HUES6 (cell line): ENCODE data around the gene GEMIN8.

Experiments
- H3K27ac ChIP-seq: 2 replicates; pipeline ENCODE4 v1.7.0; 2013; ENCODE audit warnings: low read depth, mild to moderate bottlenecking, low read length, inconsistent platforms
- H3K27me3 ChIP-seq: 2 replicates; pipeline ENCODE4 v1.6.1; 2013; ENCODE audit warnings: low read length; ENCODE audit not compliant: control insufficient read depth, insufficient read depth
- H3K36me3 ChIP-seq: 2 replicates; pipeline ENCODE4 v1.6.1; 2013; ENCODE audit warnings: low read length; ENCODE audit not compliant: control insufficient read depth, insufficient read depth
- H3K4me1 ChIP-seq: 2 replicates; pipeline ENCODE4 v1.6.1; 2013; ENCODE audit warnings: low read length; ENCODE audit not compliant: control insufficient read depth, insufficient read depth
- H3K4me3 ChIP-seq: 2 replicates; pipeline ENCODE4 v1.5.1; 2013; ENCODE audit warnings: low read depth, low read length
- H3K9ac ChIP-seq: one replicate; pipeline ENCODE4 v1.6.1; 2013; ENCODE audit warnings: mild to moderate bottlenecking, low read length
- H3K9me3 ChIP-seq: 2 replicates; pipeline ENCODE4 v1.6.1; 2013; ENCODE audit warnings: low read depth, low read length; ENCODE audit not compliant: control insufficient read depth, insufficient read depth

GEMIN8 gene

DNA sequence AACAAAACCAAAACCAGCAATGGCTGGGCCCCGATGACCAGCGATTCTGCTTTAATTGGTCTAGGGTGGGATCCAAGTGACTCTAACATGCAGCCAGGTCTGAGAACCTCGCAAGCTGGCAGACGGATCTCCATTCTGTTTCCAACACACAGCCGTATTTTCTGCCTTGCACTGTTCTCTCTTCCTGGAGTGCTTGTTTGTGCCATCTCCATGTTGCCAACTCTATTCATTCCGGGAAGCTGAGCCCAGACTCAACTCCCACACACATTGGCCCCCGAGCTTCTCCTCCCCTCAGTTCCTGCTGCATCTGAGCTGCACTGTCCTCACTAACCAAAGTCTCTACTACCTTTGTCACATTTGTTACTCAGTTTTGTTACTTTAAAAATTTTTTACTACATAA, 35.6 kb downstream of the GEMIN8 start:
- Histone ChIP-seq H3K27me3 (peaks cover 5% of the 10 kb centered on the region; the same call in 1 of the 2 replicates), H3K4me1 (0 out of 2 replicates have a peak, but pooled peaks cover 2% of the 10 kb centered on the region), H3K27ac (no peak overlapping the region), H3K9me3 (no peaks in the 10 kb centered on the region), H3K4me3 (no peak overlapping the region), H3K36me3 (no peaks in the 10 kb centered on the region), H3K9ac (no peak overlapping the region)

DNA sequence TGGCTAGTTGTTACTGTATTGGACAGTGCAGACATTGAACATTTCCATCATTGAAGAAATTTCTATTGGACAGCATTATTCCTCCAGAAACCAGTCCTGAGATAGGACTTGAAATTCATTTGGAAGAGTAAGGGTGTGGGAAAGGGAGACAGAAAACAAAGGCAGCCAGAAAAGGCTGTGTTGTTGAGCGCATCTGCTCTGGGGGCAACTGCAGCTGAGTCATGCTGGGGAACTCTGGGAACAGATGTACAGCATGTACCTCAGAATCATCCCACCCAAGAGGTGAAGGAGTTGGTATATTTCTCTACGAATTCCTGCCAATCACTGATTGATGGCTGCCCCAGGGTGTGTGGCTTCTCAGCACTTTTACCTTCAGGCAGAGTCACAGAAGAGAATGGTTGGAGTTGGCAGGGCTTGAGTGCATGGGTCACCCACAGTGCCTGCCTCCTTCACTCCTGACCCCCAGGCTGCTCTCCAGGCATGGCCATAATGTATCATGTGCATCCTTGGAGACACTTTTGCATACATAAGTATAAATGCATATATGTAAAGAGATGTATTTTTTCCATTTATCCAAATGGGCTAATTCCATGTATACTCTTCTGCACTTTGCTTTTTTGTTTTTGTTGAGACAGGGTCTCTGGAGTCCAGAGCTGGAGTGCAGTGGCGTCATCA, 39.4 kb downstream of the GEMIN8 start:
- Histone ChIP-seq H3K27me3 (peaks cover 4% of the 10 kb centered on the region; the same call in 1 of the 2 replicates), H3K9me3 (no peaks in the 10 kb centered on the region), H3K27ac (no peak overlapping the region), H3K4me3 (no peak overlapping the region), H3K36me3 (no peaks in the 10 kb centered on the region), H3K9ac (no peak overlapping the region), H3K4me1 (0 out of 2 replicates have a peak, but pooled peaks cover 2% of the 10 kb centered on the region)

DNA sequence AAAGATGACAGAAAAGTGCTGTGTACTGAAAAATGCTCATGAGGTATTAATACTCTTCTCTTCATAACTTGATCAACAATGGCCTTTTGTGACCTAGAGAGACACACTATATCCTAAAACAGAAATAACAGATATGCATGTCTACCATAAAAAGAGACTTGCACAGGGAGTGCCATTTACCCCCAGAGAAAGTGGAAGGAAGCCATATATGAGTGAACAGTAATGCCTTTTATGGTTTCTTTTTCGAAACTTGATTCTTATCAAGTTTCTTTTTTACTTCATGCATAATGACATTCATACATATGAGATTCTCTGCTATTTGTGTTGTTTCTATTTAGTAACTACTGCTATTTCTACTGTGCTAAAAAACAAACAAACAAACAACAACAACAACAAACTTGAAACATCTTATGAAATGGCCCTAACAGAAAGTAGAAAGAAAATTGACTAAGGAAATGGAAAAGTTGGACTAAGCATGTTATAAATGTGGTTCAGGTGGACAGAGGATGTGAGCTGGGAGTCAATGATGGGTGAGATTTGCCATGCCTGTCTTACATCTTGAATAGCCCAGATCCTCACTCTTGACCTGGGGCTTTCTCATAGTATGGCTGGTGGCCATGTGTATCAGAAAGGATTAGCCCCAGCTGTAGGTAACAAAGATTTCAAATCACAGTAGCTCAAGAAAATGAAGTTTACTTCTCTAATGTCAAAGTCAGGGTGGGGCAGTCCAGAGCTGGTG, 43.8 kb downstream of the GEMIN8 start:
- Histone ChIP-seq H3K9ac (no peak overlapping the region), H3K36me3 (no peaks in the 10 kb centered on the region), H3K27me3 (no peaks in the 10 kb centered on the region; the same call in 1 of the 2 replicates), H3K27ac (no peak overlapping the region), H3K4me1 (peaks cover 14% of the 10 kb centered on the region; the same call in 1 of the 2 replicates), H3K9me3 (peaks cover 2% of the 10 kb centered on the region; the same call in 1 of the 2 replicates), H3K4me3 (no peak overlapping the region)

DNA sequence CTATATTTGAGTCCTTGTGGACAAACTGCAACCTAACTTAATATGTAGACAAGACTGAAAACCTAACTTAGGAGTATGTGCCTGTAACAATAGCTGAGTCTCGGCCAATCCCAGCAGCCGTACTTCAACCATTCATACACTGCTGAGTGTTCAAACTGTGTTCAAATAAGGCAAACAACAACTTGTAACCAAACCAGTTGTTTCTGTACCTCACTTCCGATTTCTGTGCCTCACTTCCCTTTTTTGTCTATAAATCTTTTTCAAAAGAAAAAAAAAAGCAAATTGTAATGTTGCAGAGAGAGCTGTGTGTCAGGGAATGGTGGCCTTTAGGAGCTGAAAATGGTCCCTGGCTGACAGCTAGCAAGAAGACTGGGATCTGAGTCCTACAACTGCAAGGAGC, 46.0 kb downstream of the GEMIN8 start:
- Histone ChIP-seq H3K4me3 (no peak overlapping the region), H3K36me3 (no peaks in the 10 kb centered on the region), H3K4me1 (peaks cover 13% of the 10 kb centered on the region; the same call in 1 of the 2 replicates), H3K27me3 (no peaks in the 10 kb centered on the region; the same call in 1 of the 2 replicates), H3K27ac (no peak overlapping the region), H3K9me3 (peaks cover 2% of the 10 kb centered on the region; the same call in 1 of the 2 replicates), H3K9ac (no peak overlapping the region)

DNA sequence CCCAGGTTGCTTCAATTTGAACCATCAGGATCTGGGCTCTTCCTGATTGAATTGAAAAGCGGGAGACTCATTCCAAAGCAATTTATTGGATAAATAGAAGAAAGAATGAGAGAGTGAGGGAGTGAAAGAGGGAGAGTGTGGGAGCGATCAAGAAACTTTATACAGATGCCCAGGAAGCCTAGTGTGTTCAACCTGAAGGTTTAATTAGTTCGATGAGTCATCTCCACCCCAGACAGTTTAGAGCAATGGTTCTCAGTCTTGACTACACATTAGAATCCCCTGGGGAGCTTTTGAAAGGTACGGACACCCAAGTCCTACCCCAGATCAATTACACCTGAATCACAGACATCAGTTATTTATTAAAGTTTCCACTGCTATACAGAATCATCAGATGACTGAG, 61.5 kb downstream of the GEMIN8 start:
- no peaks in the 10 kb centered on the region for H3K36me3 ChIP-seq
- no peak overlapping the region for H3K27ac ChIP-seq
- H3K4me1 ChIP-seq: no peaks in the 10 kb centered on the region
- H3K4me3 ChIP-seq: no peak overlapping the region
- H3K27me3 ChIP-seq: no peaks in the 10 kb centered on the region; the same call in 1 of the 2 replicates
- H3K9me3 ChIP-seq: no peaks in the 10 kb centered on the region
- H3K9ac ChIP-seq: no peak overlapping the region

DNA sequence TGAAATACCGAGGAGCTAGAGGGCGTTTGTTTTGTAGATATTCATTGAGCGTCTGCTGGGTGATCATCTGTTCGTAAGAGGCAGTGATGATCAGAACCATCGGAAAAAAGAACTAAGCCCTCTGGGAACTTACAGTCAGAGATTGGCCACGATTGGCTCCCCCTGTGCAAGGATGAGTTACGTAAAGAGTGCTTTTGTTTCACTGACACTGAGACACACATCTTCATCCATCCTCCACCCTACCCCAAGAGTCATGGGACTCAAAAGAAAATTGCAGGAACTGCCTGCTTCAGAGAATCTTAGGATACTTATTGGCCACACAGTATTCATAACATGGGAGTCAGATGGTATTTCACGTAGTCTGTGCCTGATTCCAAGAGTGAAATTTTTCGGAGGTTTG, 62.1 kb downstream of the GEMIN8 start:
- Histone ChIP-seq H3K4me1 (no peaks in the 10 kb centered on the region), H3K36me3 (no peaks in the 10 kb centered on the region), H3K9ac (no peak overlapping the region), H3K9me3 (no peaks in the 10 kb centered on the region), H3K27me3 (no peaks in the 10 kb centered on the region; the same call in 1 of the 2 replicates), H3K27ac (no peak overlapping the region), H3K4me3 (no peak overlapping the region)

DNA sequence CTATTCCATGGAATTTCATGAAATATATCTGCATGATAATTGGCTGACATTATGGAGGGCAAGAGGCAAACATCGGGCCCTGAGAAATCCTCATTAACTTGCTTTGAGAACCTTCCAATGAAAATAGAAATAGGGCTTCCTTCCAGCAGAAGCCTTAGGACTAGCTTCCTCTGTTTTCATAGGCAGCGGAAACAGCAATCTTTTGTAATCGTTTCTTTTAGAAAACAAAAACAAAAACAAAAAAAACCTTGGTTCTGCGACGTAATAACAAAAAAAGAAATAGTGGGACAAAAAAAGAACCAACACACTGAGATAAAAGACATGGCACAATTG, 62.9 kb downstream of the GEMIN8 start:
- no peak overlapping the region for H3K27ac ChIP-seq
- H3K9me3 ChIP-seq: no peaks in the 10 kb centered on the region
- no peaks in the 10 kb centered on the region for H3K36me3 ChIP-seq
- no peaks in the 10 kb centered on the region for H3K4me1 ChIP-seq
- H3K9ac ChIP-seq: no peak overlapping the region
- no peak overlapping the region for H3K4me3 ChIP-seq
- H3K27me3 ChIP-seq: no peaks in the 10 kb centered on the region; the same call in 1 of the 2 replicates

DNA sequence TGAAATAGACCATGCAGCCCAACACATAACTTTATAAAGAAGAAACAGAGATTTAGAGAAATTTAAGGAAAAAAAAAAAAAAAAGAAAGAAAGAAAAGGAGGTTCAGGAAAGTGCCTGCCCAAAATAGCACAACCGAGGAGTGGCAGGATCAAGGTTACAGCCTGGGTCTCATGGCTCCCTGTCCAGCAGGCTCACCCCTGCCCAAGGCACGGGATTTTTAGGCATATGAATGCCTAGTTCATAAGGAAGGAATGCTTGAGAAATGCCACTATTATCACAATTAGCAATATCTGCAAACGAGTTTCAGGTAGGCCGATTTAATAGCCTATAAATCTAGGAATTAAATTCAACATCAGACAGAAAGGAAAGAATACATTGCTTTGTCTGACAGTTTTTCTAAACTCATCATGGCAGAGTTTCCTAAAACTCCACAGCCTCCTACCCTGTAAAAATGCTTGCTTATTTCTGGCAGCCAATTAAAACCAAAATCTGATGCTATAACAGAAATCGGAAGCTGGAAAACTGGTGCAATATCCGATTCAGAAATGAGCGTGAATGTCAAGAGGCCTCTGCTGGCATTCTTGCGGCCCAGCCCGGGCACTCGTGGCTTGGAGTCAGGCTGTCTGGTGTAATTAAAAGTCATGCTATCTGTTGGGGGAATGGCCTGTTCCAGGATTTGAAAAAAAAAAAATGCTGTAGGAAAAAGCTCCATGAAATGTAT, 63.5 kb downstream of the GEMIN8 start:
- Histone ChIP-seq H3K36me3 (no peaks in the 10 kb centered on the region), H3K9me3 (no peaks in the 10 kb centered on the region), H3K4me3 (no peak overlapping the region), H3K27me3 (no peaks in the 10 kb centered on the region; the same call in 1 of the 2 replicates), H3K4me1 (no peaks in the 10 kb centered on the region), H3K27ac (no peak overlapping the region), H3K9ac (no peak overlapping the region)

DNA sequence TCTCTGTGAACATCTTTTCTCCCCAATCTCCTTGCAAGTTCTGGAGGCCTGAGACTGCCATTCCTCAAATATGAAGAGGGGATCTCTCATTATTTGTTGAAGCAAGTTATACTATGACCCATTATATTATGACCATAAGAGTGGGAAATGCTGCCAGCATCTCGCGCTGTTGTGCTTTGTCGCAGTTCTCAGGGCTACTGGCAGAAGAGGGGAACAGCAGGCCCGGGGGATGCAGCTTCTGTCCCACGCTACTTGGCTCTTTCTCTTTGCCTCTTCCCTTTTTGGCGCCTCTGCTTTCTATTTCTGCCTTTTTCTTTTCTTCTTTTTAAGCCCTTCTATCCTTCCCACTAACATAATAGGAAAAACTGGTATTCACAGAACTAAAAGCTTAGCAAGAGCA, 64.2 kb downstream of the GEMIN8 start:
- H3K9ac ChIP-seq: no peak overlapping the region
- H3K36me3 ChIP-seq: no peaks in the 10 kb centered on the region
- H3K27ac ChIP-seq: no peak overlapping the region
- no peaks in the 10 kb centered on the region for H3K4me1 ChIP-seq
- H3K27me3 ChIP-seq: no peaks in the 10 kb centered on the region; the same call in 1 of the 2 replicates
- no peaks in the 10 kb centered on the region for H3K9me3 ChIP-seq
- no peak overlapping the region for H3K4me3 ChIP-seq

DNA sequence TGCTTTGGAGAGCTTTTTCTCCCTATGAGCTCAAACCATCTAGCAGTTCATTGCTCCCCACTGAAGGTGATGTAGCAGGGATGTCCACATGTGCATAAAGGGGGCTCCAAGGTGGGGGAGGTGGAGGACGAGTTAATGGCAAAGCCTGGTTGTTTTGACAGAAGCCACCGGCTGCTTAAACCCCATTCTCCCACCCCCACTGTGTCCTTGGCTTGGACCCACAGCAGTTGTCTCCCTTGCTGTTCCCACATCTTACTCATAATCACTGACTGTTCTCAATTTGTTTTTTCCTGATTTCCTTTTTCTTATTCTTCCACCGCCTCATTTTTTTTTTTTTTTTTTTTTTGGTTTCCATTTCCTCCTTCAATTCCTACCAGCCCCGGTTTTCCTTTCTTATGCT, 72.7 kb downstream of the GEMIN8 start:
- Histone ChIP-seq H3K9ac (no peak overlapping the region), H3K36me3 (no peaks in the 10 kb centered on the region), H3K27ac (no peak overlapping the region), H3K4me1 (no peaks in the 10 kb centered on the region), H3K9me3 (peaks cover 8% of the 10 kb centered on the region), H3K27me3 (peaks cover 18% of the 10 kb centered on the region; the same call in 1 of the 2 replicates), H3K4me3 (no peak overlapping the region)
